Measurements from ENCODE around the gene NADK2. TPM values are rescaled to one million over a fixed set of nuclear protein-coding genes. Genes with fewer than 3 reads are reported as not detected.
"Not testable (repeated sequence)": the region's sequence is repeated elsewhere in the genome, so short reads cannot be mapped to it uniquely, and the experiment has no call there.

The NADK2 gene
- total RNA-seq, 2 donors from 2014 or later, result 13.1 to 19.6 TPM

- Mint-ChIP-seq H3K4me3 (no peak overlapping the region), H3K27me3 (no peaks in the 10 kb centered on the region), H3K9me3 (no peaks in the 10 kb centered on the region), H3K36me3 (peaks cover 10% of the 10 kb centered on the region), H3K27ac (no peak overlapping the region), H3K4me1 (ENCODE audit: low read depth in 2 of 2) (no peaks in the 10 kb centered on the region)
- ATAC-seq, result no peak
- no peak for DNase-seq (ENCODE audit: low spot score)
These were observed 27.3 kb downstream of the NADK2 start for GRCh38 chr5:36214436-36214835.

DNA sequence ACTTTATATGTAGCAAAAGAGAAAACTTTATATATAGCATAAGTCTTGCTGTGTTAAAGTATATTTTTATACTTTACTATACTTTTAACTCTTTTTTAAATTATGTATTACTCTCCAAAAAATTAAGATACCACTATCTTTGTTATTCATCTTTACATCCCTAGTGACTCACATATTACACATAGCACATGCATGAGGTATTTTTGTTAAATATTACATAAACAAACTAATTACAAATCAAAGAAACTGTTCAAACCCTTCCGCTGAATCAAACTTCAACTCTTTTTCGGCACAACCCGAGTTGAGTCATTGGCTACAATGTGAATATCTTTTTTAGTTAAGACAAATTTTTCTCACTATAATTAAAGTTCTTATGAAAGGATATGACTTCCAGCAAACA, 32.1 kb downstream of the NADK2 start:
- Mint-ChIP-seq H3K9me3 (no peaks in the 10 kb centered on the region), H3K27ac (no peak overlapping the region), H3K27me3 (no peaks in the 10 kb centered on the region), H3K4me3 (no peak overlapping the region), H3K36me3 (peaks cover 25% of the 10 kb centered on the region), H3K4me1 (ENCODE audit: low read depth in 2 of 2) (peaks cover 0 to 4% of the 10 kb centered on the region in 2 donors)
- ATAC-seq (no peak), DNase-seq (ENCODE audit: low spot score) (no peak)

GRCh38 chr5:36208786-36209185, 32.9 kb downstream of the NADK2 start:
- no peaks in the 10 kb centered on the region for H3K27me3 Mint-ChIP-seq
- no peak overlapping the region for H3K27ac Mint-ChIP-seq
- peaks cover 25% of the 10 kb centered on the region for H3K36me3 Mint-ChIP-seq
- no peak overlapping the region for H3K4me3 Mint-ChIP-seq
- DNase-seq (ENCODE audit: low spot score) (no peak), ATAC-seq (no peak)
- peaks cover 0 to 4% of the 10 kb centered on the region in 2 donors for H3K4me1 Mint-ChIP-seq (ENCODE audit: low read depth in 2 of 2)
- H3K9me3 Mint-ChIP-seq, result no peaks in the 10 kb centered on the region

- no peak overlapping the region for H3K27ac Mint-ChIP-seq
- no peaks in the 10 kb centered on the region for H3K9me3 Mint-ChIP-seq
- ATAC-seq (no peak), DNase-seq (ENCODE audit: low spot score) (no peak)
- H3K27me3 Mint-ChIP-seq, result no peaks in the 10 kb centered on the region
- peaks cover 20% of the 10 kb centered on the region for H3K36me3 Mint-ChIP-seq
- no peak overlapping the region for H3K4me3 Mint-ChIP-seq
- peaks cover 0 to 4% of the 10 kb centered on the region in 2 donors for H3K4me1 Mint-ChIP-seq (ENCODE audit: low read depth in 2 of 2)
These were observed 34.8 kb downstream of the NADK2 start for GRCh38 chr5:36206913-36207312.

DNA sequence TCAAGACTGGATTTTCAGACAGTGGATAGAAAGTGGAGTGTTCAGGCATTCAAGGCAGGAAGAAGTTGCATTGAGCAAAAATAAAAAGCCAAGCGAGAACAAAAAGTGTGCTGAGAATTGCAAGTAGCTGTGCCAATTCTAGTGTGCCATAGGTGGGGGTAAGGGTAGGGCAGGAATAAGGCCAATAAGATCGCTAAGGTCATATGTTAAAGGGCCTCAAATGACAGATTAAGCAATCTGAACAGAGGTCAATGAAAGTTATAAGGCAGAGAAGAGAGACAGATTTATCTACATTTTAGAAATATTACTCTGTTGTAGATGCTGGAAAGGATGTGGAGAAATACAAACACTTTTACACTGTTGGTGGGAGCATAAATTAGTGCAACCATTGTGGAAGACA, 36.4 kb downstream of the NADK2 start:
- ATAC-seq (no peak), DNase-seq (ENCODE audit: low spot score) (no peak)
- no peaks in the 10 kb centered on the region for H3K27me3 Mint-ChIP-seq
- H3K4me1 Mint-ChIP-seq (ENCODE audit: low read depth in 2 of 2), result peaks cover 0 to 4% of the 10 kb centered on the region in 2 donors
- no peak overlapping the region for H3K4me3 Mint-ChIP-seq
- H3K9me3 Mint-ChIP-seq, result no peaks in the 10 kb centered on the region
- H3K36me3 Mint-ChIP-seq, result peaks cover 20% of the 10 kb centered on the region
- no peak overlapping the region for H3K27ac Mint-ChIP-seq

DNA sequence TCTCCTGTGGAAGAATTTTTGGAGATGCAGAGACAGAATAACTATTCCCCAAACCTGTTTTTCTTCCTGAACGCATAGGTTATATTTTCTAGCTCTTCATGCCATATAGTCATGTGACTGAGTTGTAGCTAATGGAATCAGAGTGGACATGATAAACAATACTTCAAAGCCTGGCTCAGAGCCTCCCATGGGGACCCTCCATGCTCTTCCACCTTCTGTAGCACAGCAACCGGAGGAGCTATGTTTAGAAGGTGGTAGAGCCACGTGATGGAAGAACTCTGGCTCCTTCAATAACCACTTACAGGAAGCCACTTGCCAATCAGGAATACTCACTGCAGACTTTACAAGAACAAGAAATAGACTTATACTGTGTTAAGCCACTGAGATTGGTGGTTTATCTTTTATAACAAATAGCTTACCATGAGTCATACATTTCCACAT, 39.2 kb downstream of the NADK2 start:
- H3K27ac Mint-ChIP-seq, result no peak overlapping the region
- no peak for DNase-seq (ENCODE audit: low spot score)
- H3K4me1 Mint-ChIP-seq (ENCODE audit: low read depth in 2 of 2), result peaks cover 0 to 4% of the 10 kb centered on the region in 2 donors
- H3K36me3 Mint-ChIP-seq, result peaks cover 20% of the 10 kb centered on the region
- no peak overlapping the region for H3K4me3 Mint-ChIP-seq
- no peaks in the 10 kb centered on the region for H3K27me3 Mint-ChIP-seq
- no peak for ATAC-seq
- H3K9me3 Mint-ChIP-seq, result no peaks in the 10 kb centered on the region

GRCh38 chr5:36200513-36200912, 41.2 kb downstream of the NADK2 start:
- Mint-ChIP-seq H3K4me1 (ENCODE audit: low read depth in 2 of 2) (peaks cover 0 to 4% of the 10 kb centered on the region in 2 donors), H3K36me3 (peaks cover 14% of the 10 kb centered on the region), H3K9me3 (no peaks in the 10 kb centered on the region)

GRCh38 chr5:36199620-36200019, 42.1 kb downstream of the NADK2 start:
- Mint-ChIP-seq H3K36me3 (peaks cover 11% of the 10 kb centered on the region), H3K27me3 (no peaks in the 10 kb centered on the region), H3K4me3 (no peak overlapping the region), H3K4me1 (ENCODE audit: low read depth in 2 of 2) (no peaks in the 10 kb centered on the region), H3K9me3 (no peaks in the 10 kb centered on the region), H3K27ac (no peak overlapping the region)
- DNase-seq (ENCODE audit: low spot score), result no peak
- ATAC-seq, result no peak

More at GRCh38 chr5:36200513-36200912, 41.2 kb downstream of the NADK2 start:
- no peak for DNase-seq (ENCODE audit: low spot score)
- no peak overlapping the region for H3K27ac Mint-ChIP-seq
- H3K4me3 Mint-ChIP-seq, result no peak overlapping the region
- no peaks in the 10 kb centered on the region for H3K27me3 Mint-ChIP-seq
- ATAC-seq, result no peak

GRCh38 chr5:36198783-36199182, 42.9 kb downstream of the NADK2 start:
- H3K27me3 Mint-ChIP-seq; H3K4me1 Mint-ChIP-seq (ENCODE audit: low read depth in 2 of 2); H3K27ac Mint-ChIP-seq; DNase-seq (ENCODE audit: low spot score); H3K9me3 Mint-ChIP-seq; ATAC-seq; H3K4me3 Mint-ChIP-seq: not testable (repeated sequence)
- H3K36me3 Mint-ChIP-seq, result peaks cover 11% of the 10 kb centered on the region

GRCh38 chr5:36198281-36198680, 43.4 kb downstream of the NADK2 start:
- H3K36me3 Mint-ChIP-seq, result peaks cover 11% of the 10 kb centered on the region
- no peak overlapping the region for H3K27ac Mint-ChIP-seq
- no peaks in the 10 kb centered on the region for H3K27me3 Mint-ChIP-seq
- H3K9me3 Mint-ChIP-seq, result no peaks in the 10 kb centered on the region
- H3K4me1 Mint-ChIP-seq (ENCODE audit: low read depth in 2 of 2), result no peaks in the 10 kb centered on the region
- no peak overlapping the region for H3K4me3 Mint-ChIP-seq
- no peak for ATAC-seq
- no peak for DNase-seq (ENCODE audit: low spot score)

DNA sequence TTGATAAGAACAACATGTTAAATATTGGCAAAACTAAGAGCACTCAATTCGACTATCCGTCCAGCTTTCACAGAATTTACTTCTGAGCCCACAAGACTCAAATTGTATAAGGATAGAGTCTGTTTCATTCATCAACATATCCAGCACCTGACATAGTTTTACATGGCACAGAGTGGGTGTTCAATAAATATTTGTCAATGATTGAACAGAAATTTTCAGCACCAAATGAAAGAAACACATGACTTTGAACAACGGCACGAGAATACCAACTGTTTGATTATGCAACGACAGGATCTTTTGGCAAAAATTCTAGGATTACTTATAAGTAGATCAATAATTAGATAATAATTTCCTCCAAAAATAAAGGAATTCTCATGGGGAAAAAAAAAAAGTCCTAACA, 48.0 kb downstream of the NADK2 start:
- Mint-ChIP-seq H3K4me1 (ENCODE audit: low read depth in 2 of 2) (no peaks in the 10 kb centered on the region), H3K27ac (no peak overlapping the region), H3K27me3 (no peaks in the 10 kb centered on the region), H3K9me3 (no peaks in the 10 kb centered on the region), H3K4me3 (no peak overlapping the region), H3K36me3 (peaks cover 18% of the 10 kb centered on the region)
- DNase-seq (ENCODE audit: low spot score), result no peak
- ATAC-seq, result no peak

DNA sequence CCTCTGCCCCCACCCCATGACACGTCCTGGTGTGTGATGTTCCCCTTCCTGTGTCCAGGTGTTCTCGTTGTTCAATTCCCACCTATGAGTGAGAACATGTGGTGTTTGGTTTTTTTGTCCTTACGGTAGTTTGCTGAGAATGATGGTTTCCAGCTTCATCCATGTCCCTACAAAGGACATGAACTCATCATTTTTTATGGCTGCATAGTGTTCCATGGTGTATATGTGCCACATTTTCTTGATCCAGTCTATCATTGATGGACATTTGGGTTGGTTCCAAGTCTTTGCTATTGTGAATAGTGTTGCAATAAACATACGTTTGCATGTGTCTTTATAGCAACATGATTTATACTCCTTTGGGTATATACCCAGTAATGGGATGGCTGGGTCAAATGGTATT, 57.3 kb downstream of the NADK2 start:
- not testable (repeated sequence) for DNase-seq (ENCODE audit: low spot score); ATAC-seq; H3K4me1 Mint-ChIP-seq (ENCODE audit: low read depth in 2 of 2); H3K9me3 Mint-ChIP-seq; H3K27me3 Mint-ChIP-seq; H3K27ac Mint-ChIP-seq; H3K4me3 Mint-ChIP-seq
- H3K36me3 Mint-ChIP-seq, result peaks cover 52% of the 10 kb centered on the region

DNA sequence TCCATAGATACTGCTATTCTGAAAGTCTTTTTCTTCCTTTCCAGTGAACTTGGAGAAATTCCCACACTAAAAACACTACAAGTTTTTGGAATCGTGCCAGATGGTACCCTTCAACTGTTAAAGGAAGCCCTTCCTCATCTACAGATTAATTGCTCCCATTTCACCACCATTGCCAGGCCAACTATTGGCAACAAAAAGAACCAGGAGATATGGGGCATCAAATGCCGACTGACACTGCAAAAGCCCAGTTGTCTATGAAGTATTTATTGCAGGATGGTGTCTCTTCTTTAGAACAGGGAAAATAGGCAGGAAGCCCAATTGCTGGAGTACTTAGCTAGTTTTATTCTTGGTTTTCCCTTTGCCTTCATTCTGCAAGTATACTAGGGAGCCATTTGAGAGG, 60.0 kb downstream of the NADK2 start:
- Mint-ChIP-seq H3K36me3 (peaks cover 46% of the 10 kb centered on the region), H3K4me1 (ENCODE audit: low read depth in 2 of 2) (peaks cover 2 to 8% of the 10 kb centered on the region in 2 donors), H3K9me3 (no peaks in the 10 kb centered on the region), H3K4me3 (no peak overlapping the region), H3K27me3 (no peaks in the 10 kb centered on the region), H3K27ac (no peak overlapping the region)
- DNase-seq (ENCODE audit: low spot score), result no peak
- ATAC-seq, result no peak

DNA sequence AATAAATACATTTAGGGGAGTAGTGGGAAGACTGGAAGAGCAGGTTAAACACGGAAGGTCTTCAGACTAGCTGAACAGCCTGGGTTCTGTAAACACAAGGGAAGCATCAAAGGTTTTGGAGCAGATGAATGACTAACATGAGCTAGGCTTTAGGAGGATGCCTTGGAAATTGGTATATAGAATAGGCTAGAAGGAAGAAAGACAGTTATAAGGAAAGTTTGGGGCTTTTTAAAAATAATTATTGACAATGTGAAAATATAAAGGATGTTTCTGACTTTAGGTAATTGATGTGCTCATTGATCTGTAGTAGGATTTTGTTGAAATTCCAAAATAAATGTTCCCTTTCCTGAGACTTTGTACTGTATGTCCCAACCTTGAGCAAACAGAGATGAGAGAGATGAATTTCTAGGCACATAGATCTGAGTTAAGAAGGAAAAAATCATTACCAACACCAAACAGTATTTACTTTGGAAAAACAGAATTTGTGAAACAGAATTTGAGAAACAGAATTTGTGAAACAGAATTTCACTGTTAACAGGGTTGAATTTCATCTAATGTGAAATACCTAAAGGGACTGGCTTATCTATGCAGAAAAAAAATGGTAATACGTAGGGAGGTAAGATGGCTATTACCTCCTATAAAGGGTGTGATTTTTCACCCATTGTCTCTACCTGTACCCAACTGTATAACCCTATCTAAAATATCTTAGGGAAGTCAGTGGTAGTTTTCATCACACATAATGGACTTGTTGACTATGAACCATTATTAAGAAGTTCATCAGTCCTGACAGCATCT, 61.0 kb downstream of the NADK2 start:
- Mint-ChIP-seq H3K4me3 (no peak overlapping the region), H3K4me1 (ENCODE audit: low read depth in 2 of 2) (peaks cover 2 to 11% of the 10 kb centered on the region in 2 donors), H3K27ac (no peak overlapping the region), H3K9me3 (no peaks in the 10 kb centered on the region), H3K27me3 (no peaks in the 10 kb centered on the region), H3K36me3 (peaks cover 38% of the 10 kb centered on the region)
- DNase-seq (ENCODE audit: low spot score) (no peak), ATAC-seq (no peak)

- Mint-ChIP-seq H3K27ac (no peak overlapping the region), H3K4me1 (ENCODE audit: low read depth in 2 of 2) (peaks cover 2 to 11% of the 10 kb centered on the region in 2 donors), H3K9me3 (no peaks in the 10 kb centered on the region), H3K4me3 (no peak overlapping the region), H3K27me3 (no peaks in the 10 kb centered on the region), H3K36me3 (peaks cover 38% of the 10 kb centered on the region)
- DNase-seq (ENCODE audit: low spot score), result no peak
- no peak for ATAC-seq
These were observed 61.8 kb downstream of the NADK2 start for GRCh38 chr5:36179950-36180349.

Measured in natural killer cell treated with Interleukin-12 subunit alpha and Interleukin-12 subunit beta and Interleukin-15 and Interleukin-18, amount 100 ng/mL, for 72 hours (primary cell).